ENCODE measurements around the gene C5orf58.

The C5orf58 gene

DNA sequence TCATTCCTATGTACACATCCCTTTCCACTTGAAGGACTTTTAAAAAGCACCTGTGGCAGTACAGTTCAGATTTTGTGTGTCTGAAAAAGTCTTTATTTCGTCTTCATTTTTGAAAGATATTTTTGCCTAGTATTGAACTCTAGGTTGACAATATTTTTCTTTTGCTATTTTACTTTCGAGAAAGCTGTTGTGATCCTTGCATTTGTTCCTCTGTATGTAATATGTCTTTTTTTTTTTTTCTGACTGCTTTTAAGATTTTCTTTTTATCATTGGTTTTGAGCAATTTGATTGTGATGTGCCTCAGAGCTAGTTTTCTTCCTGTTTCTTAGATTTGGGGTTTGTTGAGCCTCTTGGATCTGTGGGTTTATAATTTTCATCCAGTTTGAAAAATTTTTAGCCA is 51.4 kb downstream of the C5orf58 start:
- TF ChIP-seq, protein P1, sequence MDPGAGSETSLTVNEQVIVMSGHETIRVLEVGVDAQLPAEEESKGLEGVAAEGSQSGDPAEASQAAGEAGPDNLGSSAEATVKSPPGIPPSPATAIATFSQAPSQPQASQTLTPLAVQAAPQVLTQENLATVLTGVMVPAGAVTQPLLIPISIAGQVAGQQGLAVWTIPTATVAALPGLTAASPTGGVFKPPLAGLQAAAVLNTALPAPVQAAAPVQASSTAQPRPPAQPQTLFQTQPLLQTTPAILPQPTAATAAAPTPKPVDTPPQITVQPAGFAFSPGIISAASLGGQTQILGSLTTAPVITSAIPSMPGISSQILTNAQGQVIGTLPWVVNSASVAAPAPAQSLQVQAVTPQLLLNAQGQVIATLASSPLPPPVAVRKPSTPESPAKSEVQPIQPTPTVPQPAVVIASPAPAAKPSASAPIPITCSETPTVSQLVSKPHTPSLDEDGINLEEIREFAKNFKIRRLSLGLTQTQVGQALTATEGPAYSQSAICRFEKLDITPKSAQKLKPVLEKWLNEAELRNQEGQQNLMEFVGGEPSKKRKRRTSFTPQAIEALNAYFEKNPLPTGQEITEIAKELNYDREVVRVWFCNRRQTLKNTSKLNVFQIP (CRISPR knock-in tag; IDR thresholded peaks at IDR 0.05; ENCODE audit: borderline replicate concordance, low read depth): no peak
- TF ChIP-seq ESRRG (CRISPR knock-in tag; IDR thresholded peaks at IDR 0.05) (no peak), CSDC2 (CRISPR knock-in tag; IDR thresholded peaks at IDR 0.05) (no peak), ZC3H10 (CRISPR knock-in tag; IDR thresholded peaks at IDR 0.05) (no peak), ISL1 (CRISPR knock-in tag; IDR thresholded peaks at IDR 0.05) (no peak), ZFP30 (CRISPR knock-in tag; IDR thresholded peaks at IDR 0.05) (no peak), ARNTL (CRISPR knock-in tag; IDR thresholded peaks at IDR 0.05; ENCODE audit: borderline replicate concordance, low read depth) (no peak)
- TF ChIP-seq, protein P2, sequence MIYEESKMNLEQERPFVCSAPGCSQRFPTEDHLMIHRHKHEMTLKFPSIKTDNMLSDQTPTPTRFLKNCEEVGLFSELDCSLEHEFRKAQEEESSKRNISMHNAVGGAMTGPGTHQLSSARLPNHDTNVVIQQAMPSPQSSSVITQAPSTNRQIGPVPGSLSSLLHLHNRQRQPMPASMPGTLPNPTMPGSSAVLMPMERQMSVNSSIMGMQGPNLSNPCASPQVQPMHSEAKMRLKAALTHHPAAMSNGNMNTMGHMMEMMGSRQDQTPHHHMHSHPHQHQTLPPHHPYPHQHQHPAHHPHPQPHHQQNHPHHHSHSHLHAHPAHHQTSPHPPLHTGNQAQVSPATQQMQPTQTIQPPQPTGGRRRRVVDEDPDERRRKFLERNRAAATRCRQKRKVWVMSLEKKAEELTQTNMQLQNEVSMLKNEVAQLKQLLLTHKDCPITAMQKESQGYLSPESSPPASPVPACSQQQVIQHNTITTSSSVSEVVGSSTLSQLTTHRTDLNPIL (CRISPR knock-in tag; IDR thresholded peaks at IDR 0.05; ENCODE audit: low read depth): no peak
- no peak for ATAC-seq

DNA sequence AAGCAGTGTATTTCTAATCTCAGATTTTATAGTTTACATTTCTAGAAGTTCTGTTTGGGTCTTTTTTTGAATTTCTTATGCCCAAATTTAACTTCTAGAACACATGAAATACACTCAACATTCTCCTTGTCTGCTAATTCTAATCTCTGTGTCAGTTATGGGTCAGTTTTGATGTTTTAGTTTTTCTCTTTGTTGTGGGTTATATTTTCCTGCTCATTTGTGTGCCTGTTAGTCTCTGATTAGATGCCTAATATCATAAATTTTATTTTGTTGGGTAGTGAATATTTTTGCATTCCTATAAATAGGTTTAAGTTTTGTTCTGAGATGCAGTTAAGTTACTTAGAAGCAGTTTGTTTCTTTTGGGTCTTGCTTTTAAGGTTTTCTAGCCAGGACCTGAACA is 52.4 kb downstream of the C5orf58 start:
- no peak for ATAC-seq
- TF ChIP-seq SNAI2 (CRISPR knock-in tag; IDR thresholded peaks at IDR 0.05) (no peak), ZNF70 (CRISPR knock-in tag; IDR thresholded peaks at IDR 0.05) (no peak), TOX (CRISPR knock-in tag; IDR thresholded peaks at IDR 0.05; ENCODE audit: borderline replicate concordance) (no peak), ZNF8 (CRISPR knock-in tag; IDR thresholded peaks at IDR 0.05) (no peak), ZFP30 (CRISPR knock-in tag; IDR thresholded peaks at IDR 0.05) (no peak), BACH2 (CRISPR knock-in tag; IDR thresholded peaks at IDR 0.05; ENCODE audit: borderline replicate concordance) (no peak), OSR1 (CRISPR knock-in tag; IDR thresholded peaks at IDR 0.05) (no peak), CSDC2 (CRISPR knock-in tag; IDR thresholded peaks at IDR 0.05) (no peak), TCF4 (CRISPR knock-in tag; IDR thresholded peaks at IDR 0.05; ENCODE audit: borderline replicate concordance) (no peak), ARNTL (CRISPR knock-in tag; IDR thresholded peaks at IDR 0.05; ENCODE audit: borderline replicate concordance, low read depth) (no peak), ESRRG (CRISPR knock-in tag; IDR thresholded peaks at IDR 0.05) (no peak), GLIS3 (CRISPR knock-in tag; IDR thresholded peaks at IDR 0.05) (no peak), ZC3H10 (CRISPR knock-in tag; IDR thresholded peaks at IDR 0.05) (no peak), ZNF565 (CRISPR knock-in tag; conservative IDR thresholded peaks at IDR 0.05; ENCODE audit: low read depth) (no peak)
- TF ChIP-seq, protein P3, sequence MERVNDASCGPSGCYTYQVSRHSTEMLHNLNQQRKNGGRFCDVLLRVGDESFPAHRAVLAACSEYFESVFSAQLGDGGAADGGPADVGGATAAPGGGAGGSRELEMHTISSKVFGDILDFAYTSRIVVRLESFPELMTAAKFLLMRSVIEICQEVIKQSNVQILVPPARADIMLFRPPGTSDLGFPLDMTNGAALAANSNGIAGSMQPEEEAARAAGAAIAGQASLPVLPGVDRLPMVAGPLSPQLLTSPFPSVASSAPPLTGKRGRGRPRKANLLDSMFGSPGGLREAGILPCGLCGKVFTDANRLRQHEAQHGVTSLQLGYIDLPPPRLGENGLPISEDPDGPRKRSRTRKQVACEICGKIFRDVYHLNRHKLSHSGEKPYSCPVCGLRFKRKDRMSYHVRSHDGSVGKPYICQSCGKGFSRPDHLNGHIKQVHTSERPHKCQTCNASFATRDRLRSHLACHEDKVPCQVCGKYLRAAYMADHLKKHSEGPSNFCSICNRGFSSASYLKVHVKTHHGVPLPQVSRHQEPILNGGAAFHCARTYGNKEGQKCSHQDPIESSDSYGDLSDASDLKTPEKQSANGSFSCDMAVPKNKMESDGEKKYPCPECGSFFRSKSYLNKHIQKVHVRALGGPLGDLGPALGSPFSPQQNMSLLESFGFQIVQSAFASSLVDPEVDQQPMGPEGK (CRISPR knock-in tag; IDR thresholded peaks at IDR 0.05; ENCODE audit: borderline replicate concordance): no peak
- TF ChIP-seq, protein P4, sequence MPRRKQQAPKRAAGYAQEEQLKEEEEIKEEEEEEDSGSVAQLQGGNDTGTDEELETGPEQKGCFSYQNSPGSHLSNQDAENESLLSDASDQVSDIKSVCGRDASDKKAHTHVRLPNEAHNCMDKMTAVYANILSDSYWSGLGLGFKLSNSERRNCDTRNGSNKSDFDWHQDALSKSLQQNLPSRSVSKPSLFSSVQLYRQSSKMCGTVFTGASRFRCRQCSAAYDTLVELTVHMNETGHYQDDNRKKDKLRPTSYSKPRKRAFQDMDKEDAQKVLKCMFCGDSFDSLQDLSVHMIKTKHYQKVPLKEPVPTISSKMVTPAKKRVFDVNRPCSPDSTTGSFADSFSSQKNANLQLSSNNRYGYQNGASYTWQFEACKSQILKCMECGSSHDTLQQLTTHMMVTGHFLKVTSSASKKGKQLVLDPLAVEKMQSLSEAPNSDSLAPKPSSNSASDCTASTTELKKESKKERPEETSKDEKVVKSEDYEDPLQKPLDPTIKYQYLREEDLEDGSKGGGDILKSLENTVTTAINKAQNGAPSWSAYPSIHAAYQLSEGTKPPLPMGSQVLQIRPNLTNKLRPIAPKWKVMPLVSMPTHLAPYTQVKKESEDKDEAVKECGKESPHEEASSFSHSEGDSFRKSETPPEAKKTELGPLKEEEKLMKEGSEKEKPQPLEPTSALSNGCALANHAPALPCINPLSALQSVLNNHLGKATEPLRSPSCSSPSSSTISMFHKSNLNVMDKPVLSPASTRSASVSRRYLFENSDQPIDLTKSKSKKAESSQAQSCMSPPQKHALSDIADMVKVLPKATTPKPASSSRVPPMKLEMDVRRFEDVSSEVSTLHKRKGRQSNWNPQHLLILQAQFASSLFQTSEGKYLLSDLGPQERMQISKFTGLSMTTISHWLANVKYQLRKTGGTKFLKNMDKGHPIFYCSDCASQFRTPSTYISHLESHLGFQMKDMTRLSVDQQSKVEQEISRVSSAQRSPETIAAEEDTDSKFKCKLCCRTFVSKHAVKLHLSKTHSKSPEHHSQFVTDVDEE (CRISPR knock-in tag; IDR thresholded peaks at IDR 0.05): no peak
- TF ChIP-seq, protein P1 (CRISPR knock-in tag; IDR thresholded peaks at IDR 0.05; ENCODE audit: borderline replicate concordance, low read depth): no peak
- TF ChIP-seq, protein P2 (CRISPR knock-in tag; IDR thresholded peaks at IDR 0.05; ENCODE audit: low read depth): no peak
